Caco-2 (cell line): Measurements from ENCODE around the gene DCHS1. TPM values are rescaled to one million over a fixed set of nuclear protein-coding genes. Genes with fewer than 3 reads are reported as not detected.

Experiments
- BruUV-seq: library from RNA; stranded (reverse); fragments of 400-500 nt; replicated peaks from 2 replicates; lab custom pipeline; 2021; lab: Mats Ljungman, UMichigan
- CTCF ChIA-PET: fragments of 300-600 bp; sonication (Branson Sonifier 250); formaldehyde crosslinking; loops from one replicate; lab custom pipeline; 2022; ENCODE audit warnings: antibody characterized with exemption; lab: Charles Lee
- POLR2A ChIA-PET: fragments of 300-600 bp; sonication (Branson Sonifier 250); formaldehyde crosslinking; loops from one replicate; lab custom pipeline; 2022; ENCODE audit warnings: antibody characterized with exemption; lab: Charles Lee
- DNase-seq, 2 experiments: peaks; one replicate each; pipeline versions ENCODE4 v3.0.0 to v3.0.0-alpha.2; 2020 to 2022
- H3K27me3 ChIP-seq: replicated peaks from 2 replicates; pipeline ENCODE4 v1.6.0; 2011; ENCODE audit warnings: low read length; ENCODE audit not compliant: control insufficient read depth, insufficient read depth
- H3K36me3 ChIP-seq: 2 replicates; pipeline ENCODE4 v1.5.1; 2011; ENCODE audit warnings: low read length; ENCODE audit not compliant: control insufficient read depth, insufficient read depth
- H3K4me1 ChIP-seq: fragments of 250-450 bp; sonication (Bioruptor Pico); 2 replicates; pipeline ENCODE4 v1.5.1; 2020; ENCODE audit warnings: mild to moderate bottlenecking
- H3K4me3 ChIP-seq: 2 replicates; pipeline ENCODE4 v1.5.1; 2011; ENCODE audit warnings: low read depth, mild to moderate bottlenecking, control low read depth, low read length
- H3K9me3 ChIP-seq: fragments of 250-450 bp; sonication (Bioruptor Pico); 2 replicates; pipeline ENCODE4 v1.5.1; 2020; ENCODE audit warnings: mild to moderate bottlenecking, moderate library complexity
- H3K27ac Mint-ChIP-seq: one replicate; pipeline ENCODE4 v1.8.0; 2022; ENCODE audit warnings: mixed read lengths; ENCODE audit not compliant: unreplicated experiment
- H3K27me3 Mint-ChIP-seq: one replicate; pipeline ENCODE4 v1.8.0; 2022; ENCODE audit warnings: mixed read lengths; ENCODE audit not compliant: insufficient read depth, unreplicated experiment
- H3K36me3 Mint-ChIP-seq: one replicate; pipeline ENCODE4 v1.8.0; 2022; ENCODE audit warnings: mild to moderate bottlenecking, mixed read lengths; ENCODE audit not compliant: insufficient read depth, unreplicated experiment
- H3K4me1 Mint-ChIP-seq: one replicate; pipeline ENCODE4 v1.8.0; 2022; ENCODE audit warnings: low read depth, mixed read lengths; ENCODE audit not compliant: unreplicated experiment
- H3K4me3 Mint-ChIP-seq: one replicate; pipeline ENCODE4 v1.8.0; 2022; ENCODE audit warnings: mild to moderate bottlenecking, moderate library complexity, mixed read lengths; ENCODE audit not compliant: unreplicated experiment
- H3K9me3 Mint-ChIP-seq: one replicate; pipeline ENCODE4 v1.8.0; 2022; ENCODE audit warnings: mixed read lengths; ENCODE audit not compliant: unreplicated experiment
- CTCF ChIP-seq, 2 experiments: fragments of 200-600 bp in 1 of 2; IDR thresholded peaks; 1 replicate in 1 of 2; 2 replicates in 1 of 2; pipeline versions ENCODE4 v1.5.1 to v1.8.0; 2011 to 2022; ENCODE audit warnings: antibody characterized with exemption in 1 of 2, control low read depth in 1 of 2, inconsistent platforms in 1 of 2, low read depth in 1 of 2, low read length in 1 of 2, mild to moderate bottlenecking in 1 of 2, moderate library complexity in 1 of 2; ENCODE audit not compliant: insufficient read depth in 1 of 2, severe bottlenecking in 1 of 2, unreplicated experiment in 1 of 2
- intact Hi-C: fragments of 100-400 bp; cut with micrococcal nuclease; formaldehyde crosslinking; loops from one replicate; pipeline ENCODE4 v1.10.0; 2022; ENCODE audit not compliant: unreplicated experiment
- total RNA-seq: library from RNA; stranded (reverse); gene quantifications from 2 replicates; pipeline ENCODE4 v1.2.3, GENCODE V29; 2022

The DCHS1 gene
- total RNA-seq, 1 experiment from 2014 or later = 1.7 TPM

GRCh38 chr11:6625832-6626420, 29.7 kb downstream of the DCHS1 start:
- DNase-seq = no peak
- Histone ChIP-seq H3K4me3 (no peak overlapping the region), H3K36me3 (no peaks in the 10 kb centered on the region), H3K27me3 (no peaks in the 10 kb centered on the region; the same call in 1 of the 2 replicates), H3K9me3 (no peaks in the 10 kb centered on the region), H3K4me1 (peaks cover 3% of the 10 kb centered on the region; the same call in 1 of the 2 replicates)
- no TSS peak for BruUV-seq
- TF ChIP-seq CTCF (IDR thresholded peaks at IDR 0.05; ENCODE audit: insufficient read depth in 1 of 2, low read depth in 1 of 2, low read length in 1 of 2, severe bottlenecking in 1 of 2, unreplicated experiment in 1 of 2) = no peak
- no peak overlapping the region for H3K27ac Mint-ChIP-seq
- H3K9me3 Mint-ChIP-seq = no peaks in the 10 kb centered on the region
- no peaks in the 10 kb centered on the region for H3K4me1 Mint-ChIP-seq
- no peak overlapping the region for H3K4me3 Mint-ChIP-seq
- H3K36me3 Mint-ChIP-seq = peaks cover 5% of the 10 kb centered on the region
- intact Hi-C loops = no loop called here
- no peaks in the 10 kb centered on the region for H3K27me3 Mint-ChIP-seq
- CTCF ChIA-PET = no interaction called here
- POLR2A ChIA-PET = no interaction called here

GRCh38 chr11:6625156-6625831, 30.3 kb downstream of the DCHS1 start:
- no TSS peak for BruUV-seq
- no peak overlapping the region for H3K4me3 ChIP-seq
- H3K4me1 ChIP-seq = peaks cover 3% of the 10 kb centered on the region; the same call in 1 of the 2 replicates
- intact Hi-C loops = no loop called here
- Mint-ChIP-seq H3K9me3 (no peaks in the 10 kb centered on the region), H3K27ac (no peak overlapping the region), H3K4me1 (no peaks in the 10 kb centered on the region), H3K27me3 (no peaks in the 10 kb centered on the region), H3K4me3 (no peak overlapping the region), H3K36me3 (peaks cover 5% of the 10 kb centered on the region)
- no peaks in the 10 kb centered on the region for H3K36me3 ChIP-seq
- CTCF ChIA-PET = interaction anchor here (1.6 kb wide), 2 partner anchors 13 to 58 kb away, joined by 3 to 4 read pairs; partner anchors contain the start of gene MRPL17
- TF ChIP-seq CTCF (IDR thresholded peaks at IDR 0.05; ENCODE audit: insufficient read depth in 1 of 2, low read depth in 1 of 2, low read length in 1 of 2, severe bottlenecking in 1 of 2, unreplicated experiment in 1 of 2) = no peak
- no peaks in the 10 kb centered on the region for H3K9me3 ChIP-seq
- no peak for DNase-seq
- POLR2A ChIA-PET = no interaction called here
- H3K27me3 ChIP-seq = no peaks in the 10 kb centered on the region

GRCh38 chr11:6623391-6624363, 31.9 kb downstream of the DCHS1 start:
- peaks cover 5% of the 10 kb centered on the region for H3K36me3 Mint-ChIP-seq
- Histone ChIP-seq H3K4me3 (no peak overlapping the region), H3K27me3 (no peaks in the 10 kb centered on the region), H3K9me3 (no peaks in the 10 kb centered on the region), H3K36me3 (no peaks in the 10 kb centered on the region), H3K4me1 (no peaks in the 10 kb centered on the region)
- no peak overlapping the region for H3K27ac Mint-ChIP-seq
- H3K27me3 Mint-ChIP-seq = no peaks in the 10 kb centered on the region
- BruUV-seq = no TSS peak
- no peak overlapping the region for H3K4me3 Mint-ChIP-seq
- intact Hi-C loops = no loop called here
- no peak for TF ChIP-seq CTCF (IDR thresholded peaks at IDR 0.05; ENCODE audit: insufficient read depth in 1 of 2, low read depth in 1 of 2, low read length in 1 of 2, severe bottlenecking in 1 of 2, unreplicated experiment in 1 of 2)
- ChIA-PET CTCF (interaction anchor here (1.6 kb wide), 2 partner anchors 15 to 60 kb away, joined by 3 to 4 read pairs; partner anchors contain the start of gene MRPL17), POLR2A (no interaction called here)
- no peaks in the 10 kb centered on the region for H3K4me1 Mint-ChIP-seq
- H3K9me3 Mint-ChIP-seq = no peaks in the 10 kb centered on the region
- no peak for DNase-seq
